Measurements from ENCODE around the gene IDI1.
"Not testable (repeated sequence)": the region's sequence is repeated elsewhere in the genome, so short reads cannot be mapped to it uniquely, and the experiment has no call there.

The IDI1 gene

DNA sequence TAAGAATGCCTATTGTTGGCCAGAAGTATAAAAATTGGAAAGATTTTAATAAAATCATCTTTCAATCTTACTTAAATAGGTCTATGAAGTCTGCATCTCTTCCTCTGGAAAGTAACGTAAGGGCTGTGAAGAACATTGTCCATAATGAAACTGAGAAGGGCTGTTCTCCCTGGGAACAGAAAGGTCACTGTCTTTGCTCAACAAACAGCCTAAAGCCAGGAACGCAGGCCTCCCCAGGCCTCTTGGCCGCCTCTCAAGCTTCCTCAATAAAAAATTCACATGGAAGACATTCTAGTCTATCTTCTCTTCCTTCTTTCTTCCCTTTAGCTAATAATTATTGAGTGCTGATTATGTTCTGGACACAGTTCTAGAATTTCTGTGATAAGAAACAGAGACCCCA lies 14.2 kb downstream of the IDI1 start:
- no peak for DNase-seq (ENCODE audit: low spot score)

GRCh38 chr10:1033601-1034000 lies 15.3 kb downstream of the IDI1 start:
- DNase-seq (ENCODE audit: low spot score), result no peak

DNA sequence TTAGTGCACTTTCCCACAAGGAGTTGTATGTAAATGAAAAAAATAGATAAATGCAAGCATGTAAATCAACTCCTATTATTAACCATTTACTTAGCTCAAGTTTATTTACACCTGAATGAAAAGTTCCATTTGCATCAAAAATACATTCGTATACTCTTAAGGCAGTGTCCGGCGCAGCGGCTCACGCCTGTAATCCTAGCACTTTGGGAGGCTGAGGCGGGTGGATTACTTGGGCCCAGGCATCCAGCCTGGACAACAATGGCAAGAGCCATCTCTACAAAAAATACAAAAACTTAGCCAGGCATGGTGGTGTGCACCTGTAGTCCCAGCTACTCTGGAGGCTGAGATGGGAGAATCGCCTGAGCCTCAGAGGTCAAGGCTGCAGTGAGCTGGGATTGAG lies 19.1 kb downstream of the IDI1 start:
- no peak for DNase-seq (ENCODE audit: low spot score)

GRCh38 chr10:1026578-1026977 lies 22.3 kb downstream of the IDI1 start:
- no peak for DNase-seq (ENCODE audit: low spot score)

DNA sequence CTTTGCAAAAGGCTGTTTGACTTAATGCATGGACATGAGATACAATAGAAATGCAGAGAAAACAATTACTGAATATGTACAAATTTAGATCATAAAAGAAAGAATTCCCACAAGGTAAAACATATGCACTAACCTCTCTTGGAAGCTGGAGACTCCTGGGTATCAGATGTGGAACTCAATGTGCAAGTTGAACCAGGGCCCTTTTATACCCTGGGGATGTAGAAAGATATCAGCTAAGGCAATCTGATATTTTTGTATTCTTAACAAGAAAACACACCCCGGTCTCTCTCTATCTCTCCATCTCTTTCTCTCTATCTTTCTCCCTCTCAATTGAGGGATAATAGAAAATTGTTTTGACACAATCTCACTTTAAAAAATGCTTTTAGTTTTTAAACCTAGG lies 23.2 kb downstream of the IDI1 start, which contains the start of gene IDI2:
Gene IDI2 (minus strand): TSS at position 177 of the 400 bp plus-strand sequence. CDS start 1,136 bp downstream, outside the sequence.
- DNase-seq (ENCODE audit: low spot score), result no peak

DNA sequence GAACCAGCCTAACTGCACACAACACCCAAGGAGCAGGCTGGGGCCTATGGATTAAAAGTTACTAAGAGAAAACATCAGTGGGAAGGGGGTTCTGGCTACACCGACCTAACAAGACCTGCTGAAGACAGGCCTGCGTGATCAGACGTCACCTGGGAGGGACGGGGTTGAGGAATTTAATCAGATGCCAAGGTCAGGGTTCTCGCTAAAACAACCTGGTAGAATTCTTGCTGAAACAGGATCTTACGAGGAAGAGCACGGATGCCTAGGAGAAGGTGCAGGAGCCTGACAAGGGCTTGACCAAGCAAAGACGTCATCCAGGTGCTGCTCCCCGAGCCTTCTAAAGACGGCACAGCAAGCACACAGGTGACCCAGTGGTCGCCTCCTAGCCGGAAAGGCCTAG lies 24.8 kb downstream of the IDI1 start:
- no peak for DNase-seq (ENCODE audit: low spot score)

GRCh38 chr10:1022413-1022812 lies 26.5 kb downstream of the IDI1 start:
- no peak for DNase-seq (ENCODE audit: low spot score)

DNA sequence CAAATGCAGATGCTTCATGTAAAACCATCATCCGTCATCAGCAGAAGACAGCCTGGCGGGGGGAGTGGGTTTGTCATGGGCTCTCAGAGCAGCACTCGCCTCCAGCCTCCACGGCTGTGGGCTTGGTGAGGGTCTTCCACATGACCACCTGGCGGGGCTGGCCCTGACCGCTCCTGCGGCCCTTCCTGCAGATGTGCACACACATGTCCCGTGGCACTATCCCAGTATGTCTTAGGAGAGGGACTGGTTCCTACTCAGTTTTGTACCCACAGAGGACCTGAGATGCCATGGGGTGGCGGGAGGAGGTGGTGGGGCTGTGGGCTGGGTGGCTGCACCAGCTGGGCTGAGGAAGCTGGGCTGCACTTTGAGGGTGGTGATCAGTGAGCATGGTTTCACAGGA lies 28.0 kb downstream of the IDI1 start:
- DNase-seq (ENCODE audit: low spot score), result no peak

- no peak for DNase-seq (ENCODE audit: low spot score)
These were observed 28.5 kb downstream of the IDI1 start for GRCh38 chr10:1020460-1020859.

DNA sequence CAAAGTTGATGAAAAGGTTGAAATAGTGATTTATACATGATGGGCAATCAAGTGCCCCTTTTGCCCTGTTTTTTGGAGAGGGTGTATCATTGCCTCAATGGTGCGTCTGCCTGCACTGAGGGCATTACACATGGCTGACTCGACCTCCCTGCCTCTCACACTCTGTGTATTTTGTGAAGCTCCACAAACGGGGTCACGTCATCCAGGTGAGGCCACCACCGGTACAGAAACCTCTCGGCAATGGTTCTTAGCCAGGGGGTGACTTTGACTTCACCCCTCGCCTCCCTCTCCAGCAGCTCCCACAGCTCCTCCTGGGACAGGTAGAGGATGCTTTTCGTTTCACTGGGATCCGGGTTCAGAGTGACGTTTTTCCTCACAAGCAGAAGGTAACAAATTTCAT lies 29.6 kb downstream of the IDI1 start:
- no peak for DNase-seq (ENCODE audit: low spot score)

- DNase-seq (ENCODE audit: low spot score), result no peak
These were observed 33.2 kb downstream of the IDI1 start for GRCh38 chr10:1015688-1016087.

DNA sequence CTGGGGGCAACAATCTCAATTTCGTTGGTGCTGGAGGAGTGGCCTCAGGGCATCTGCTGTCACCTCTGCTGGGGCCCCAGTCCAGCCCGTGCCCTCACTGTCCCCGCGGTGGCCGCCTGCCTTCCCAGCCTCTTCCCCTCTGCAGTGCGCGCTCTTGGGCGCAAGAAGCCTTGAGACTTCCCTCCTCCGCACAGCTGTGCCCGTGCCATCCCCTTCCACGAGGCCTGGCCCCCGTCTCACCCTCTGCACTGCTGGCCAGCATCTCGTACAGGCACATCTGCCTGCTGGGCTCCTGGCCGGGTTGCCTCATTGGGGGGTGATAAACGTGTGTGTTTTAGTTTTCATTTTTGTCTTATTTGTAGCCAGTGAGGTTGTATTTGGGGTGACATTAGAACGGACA lies 37.2 kb downstream of the IDI1 start:
- DNase-seq (ENCODE audit: low spot score), result no peak

GRCh38 chr10:1010703-1011102 lies 38.2 kb downstream of the IDI1 start:
- DNase-seq (ENCODE audit: low spot score), result no peak

GRCh38 chr10:1009947-1010346 lies 39.0 kb downstream of the IDI1 start:
- not testable (repeated sequence) for DNase-seq (ENCODE audit: low spot score)

GRCh38 chr10:1009071-1009494 lies 39.8 kb downstream of the IDI1 start:
- DNase-seq (ENCODE audit: low spot score), result no peak

DNA sequence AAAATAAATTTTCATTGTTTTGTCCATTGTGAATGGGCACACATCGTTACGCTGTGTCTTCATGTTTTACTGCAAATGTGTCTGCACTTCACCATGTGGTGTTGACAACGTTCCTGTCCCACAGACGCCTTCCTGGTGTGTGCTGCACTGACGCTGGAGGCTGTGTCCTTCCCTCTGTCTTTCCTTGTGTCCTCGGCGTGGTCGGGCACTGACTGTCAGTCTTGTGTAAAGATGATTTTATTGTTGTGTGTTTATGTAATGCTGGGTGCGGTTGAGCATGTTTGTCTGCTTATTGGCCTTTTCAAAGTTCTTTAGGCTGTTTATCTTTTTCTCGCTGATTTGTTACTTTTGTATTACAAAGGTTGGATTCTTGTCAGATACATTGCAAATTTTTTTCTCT lies 41.3 kb downstream of the IDI1 start:
- DNase-seq (ENCODE audit: low spot score), result no peak

DNA sequence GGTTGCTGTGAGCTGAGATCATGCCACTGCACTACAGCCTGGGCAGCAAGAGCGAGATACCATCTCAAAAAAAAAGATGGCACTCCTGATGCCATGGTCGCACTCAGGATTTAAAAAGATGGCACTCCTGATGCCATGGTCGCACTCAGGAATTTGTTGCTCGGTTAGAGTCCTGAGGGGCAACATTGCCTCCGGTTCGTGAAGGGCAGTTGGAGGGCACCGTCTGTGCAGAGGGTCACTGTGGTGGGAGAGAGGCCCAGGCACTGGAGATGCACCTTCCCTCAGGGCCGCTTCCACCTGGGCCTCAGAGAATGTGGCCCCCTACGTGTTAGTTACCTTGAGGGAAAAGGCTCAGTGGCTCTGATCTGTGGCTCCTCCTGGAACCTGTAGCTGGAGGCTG lies 42.3 kb downstream of the IDI1 start:
- DNase-seq (ENCODE audit: low spot score), result no peak

- DNase-seq (ENCODE audit: low spot score), result no peak
These were observed 44.8 kb downstream of the IDI1 start for GRCh38 chr10:1003884-1004670.

GRCh38 chr10:1002425-1003006 lies 46.4 kb downstream of the IDI1 start:
- no peak for DNase-seq (ENCODE audit: low spot score)

GRCh38 chr10:997266-998022 lies 51.5 kb downstream of the IDI1 start:
- no peak for DNase-seq (ENCODE audit: low spot score)

DNA sequence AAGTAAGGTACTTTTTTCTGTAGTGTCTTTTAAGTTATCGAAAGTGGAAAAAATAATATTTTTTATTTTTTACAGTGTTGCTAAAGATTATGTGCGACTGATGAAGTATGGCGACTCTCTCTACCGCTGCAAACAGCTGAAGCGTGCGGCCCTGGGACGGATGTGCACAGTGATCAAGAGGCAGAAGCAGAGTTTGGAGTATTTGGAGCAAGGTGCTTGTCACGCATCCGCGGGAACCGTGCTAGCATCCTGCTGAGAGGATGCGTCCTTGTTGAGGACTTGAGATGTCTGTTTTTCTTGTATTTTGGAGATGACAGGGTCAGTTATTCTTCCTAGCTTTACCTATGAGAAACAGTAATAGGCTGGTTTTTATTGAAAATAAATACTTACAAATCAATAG lies 52.9 kb downstream of the IDI1 start:
- no peak for DNase-seq (ENCODE audit: low spot score)

- no peak for DNase-seq (ENCODE audit: low spot score)
These were observed 53.4 kb downstream of the IDI1 start for GRCh38 chr10:995559-995926.

All from hematopoietic multipotent progenitor cell treated with erythropoietin and hydrocortisone succinate and interleukin-3 and kit ligand, for 15 days (in vitro differentiated cells).